Memory B cell (primary cell): ENCODE results near the gene CXCL12.

Experiments
- ATAC-seq: fragments of 150-1000 bp; cut with Tn5 transposase; 2 replicates; pipeline ENCODE4 v1.10.0; 2021; ENCODE audit warnings: low read depth, mild to moderate bottlenecking, moderate library complexity
- DNase-seq, 2 donors: peaks; one replicate each; pipeline ENCODE4 v3.0.0; 2022; ENCODE audit warnings: low spot score in 2 of 2
- H3K27ac Mint-ChIP-seq: one replicate; pipeline ENCODE4 v1.8.0; 2022; ENCODE audit warnings: mild to moderate bottlenecking, moderate library complexity, mixed read lengths
- H3K27me3 Mint-ChIP-seq: one replicate; pipeline ENCODE4 v1.8.0; 2022; ENCODE audit warnings: mixed read lengths
- H3K36me3 Mint-ChIP-seq: one replicate; pipeline ENCODE4 v1.8.0; 2022; ENCODE audit warnings: mild to moderate bottlenecking, mixed read lengths
- H3K4me1 Mint-ChIP-seq: one replicate; pipeline ENCODE4 v1.8.0; 2022; ENCODE audit warnings: mixed read lengths
- H3K4me3 Mint-ChIP-seq: one replicate; pipeline ENCODE4 v1.8.0; 2022; ENCODE audit warnings: mild to moderate bottlenecking, moderate library complexity, mixed read lengths
- H3K9me3 Mint-ChIP-seq: one replicate; pipeline ENCODE4 v1.8.0; 2022; ENCODE audit warnings: mixed read lengths

The CXCL12 gene

DNA sequence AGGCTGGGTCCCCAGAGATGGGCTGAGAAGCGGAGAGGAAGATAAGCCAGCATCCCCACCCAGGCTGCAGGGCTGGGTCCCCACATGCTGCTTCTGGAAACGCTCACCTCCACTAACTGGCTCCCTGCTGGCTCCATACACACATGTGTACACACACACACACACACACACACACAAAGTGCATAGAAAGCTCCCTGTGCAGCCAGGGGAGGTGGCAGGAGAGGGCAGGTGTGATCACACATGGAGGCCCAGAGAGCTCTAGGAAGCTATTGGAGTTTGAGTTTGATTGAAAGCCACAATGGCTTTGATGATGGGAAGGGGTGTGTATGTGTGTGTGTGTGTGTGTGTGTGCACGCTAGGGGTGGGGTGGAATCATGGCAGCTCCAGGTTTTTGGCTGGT lies 29.3 kb downstream of the CXCL12 start:
- Mint-ChIP-seq H3K36me3 (no peaks in the 10 kb centered on the region), H3K4me3 (no peak overlapping the region), H3K27me3 (peaks cover 7% of the 10 kb centered on the region), H3K27ac (no peak overlapping the region), H3K4me1 (no peaks in the 10 kb centered on the region), H3K9me3 (no peaks in the 10 kb centered on the region)
- ATAC-seq (no peak), DNase-seq (no peak)

- no peak overlapping the region for H3K4me3 Mint-ChIP-seq
- peaks cover 3% of the 10 kb centered on the region for H3K9me3 Mint-ChIP-seq
- no peak overlapping the region for H3K27ac Mint-ChIP-seq
Observed at GRCh38 chr10:44354771-44355170, 30.1 kb downstream of the CXCL12 start.

DNA sequence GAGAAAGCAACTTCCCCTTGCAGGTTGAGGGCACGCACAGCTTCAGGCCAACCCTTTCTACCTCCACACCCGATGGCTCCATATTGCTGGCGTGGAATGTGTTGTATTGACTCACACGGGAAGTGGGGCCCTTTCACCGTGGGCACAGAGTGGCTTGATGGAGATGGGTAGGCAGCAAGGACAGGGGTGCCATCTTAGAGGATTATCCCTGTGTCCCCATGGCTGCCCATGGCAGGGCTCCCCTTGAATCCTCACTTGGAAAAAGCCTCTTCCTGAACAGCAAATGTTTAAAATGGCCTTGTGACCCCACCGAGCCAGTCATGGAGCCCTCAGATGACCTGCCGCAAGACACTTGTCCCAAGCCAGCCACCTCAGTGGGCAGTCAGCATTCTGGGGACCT lies 31.2 kb downstream of the CXCL12 start:
- H3K4me1 Mint-ChIP-seq, result no peaks in the 10 kb centered on the region
- H3K36me3 Mint-ChIP-seq, result no peaks in the 10 kb centered on the region
- H3K4me3 Mint-ChIP-seq, result no peak overlapping the region
- no peak for DNase-seq
- no peak overlapping the region for H3K27ac Mint-ChIP-seq
- no peak for ATAC-seq
- peaks cover 7% of the 10 kb centered on the region for H3K27me3 Mint-ChIP-seq
- H3K9me3 Mint-ChIP-seq, result peaks cover 3% of the 10 kb centered on the region

More at GRCh38 chr10:44354771-44355170, 30.1 kb downstream of the CXCL12 start:
- no peaks in the 10 kb centered on the region for H3K4me1 Mint-ChIP-seq
- H3K27me3 Mint-ChIP-seq, result peaks cover 7% of the 10 kb centered on the region
- no peak for ATAC-seq
- no peak for DNase-seq
- no peaks in the 10 kb centered on the region for H3K36me3 Mint-ChIP-seq

GRCh38 chr10:44353128-44353390 lies 31.8 kb downstream of the CXCL12 start:
- Mint-ChIP-seq H3K36me3 (no peaks in the 10 kb centered on the region), H3K9me3 (peaks cover 3% of the 10 kb centered on the region), H3K4me3 (no peak overlapping the region), H3K27ac (no peak overlapping the region), H3K27me3 (peaks cover 3% of the 10 kb centered on the region), H3K4me1 (no peaks in the 10 kb centered on the region)
- ATAC-seq, result no peak
- DNase-seq, result no peak

DNA sequence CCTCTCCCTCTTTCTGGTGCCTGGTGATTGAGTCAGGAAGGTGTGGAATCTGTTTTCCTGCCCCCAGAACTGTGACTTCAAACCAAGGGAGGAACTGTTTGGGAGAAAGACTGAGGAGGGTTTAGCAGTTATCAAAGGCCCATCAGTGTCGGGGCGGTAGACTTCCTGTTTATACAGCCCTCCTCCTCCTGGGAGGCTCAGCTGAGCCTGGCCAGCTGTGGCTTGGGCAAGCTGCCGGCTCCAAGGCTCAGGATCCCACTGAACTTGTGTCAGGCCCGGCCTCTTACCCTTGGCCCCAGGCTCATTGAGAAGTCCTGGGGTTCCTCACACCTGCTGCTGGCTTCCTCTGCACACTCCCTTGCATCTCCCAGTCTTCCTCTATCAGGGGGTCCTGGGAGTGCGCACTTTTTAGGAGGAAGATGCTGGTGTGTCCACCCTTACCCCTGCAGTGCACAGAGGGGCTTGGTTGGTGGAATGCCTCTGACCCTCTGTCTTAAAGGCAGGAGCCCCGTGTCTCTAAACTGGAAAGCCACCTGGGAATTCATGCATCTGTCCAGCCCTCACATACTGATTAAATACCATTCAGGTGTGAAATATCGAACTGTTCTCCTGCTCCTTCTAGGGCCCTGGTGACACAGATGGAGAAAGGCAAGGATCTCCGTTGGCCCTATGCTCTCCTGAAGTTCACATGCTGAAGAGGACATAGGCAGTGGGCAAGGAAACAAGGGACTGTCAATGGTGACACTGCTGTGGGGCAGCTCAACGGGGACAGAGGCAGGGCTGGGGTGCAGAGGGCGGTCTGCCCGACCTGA lies 32.4 kb downstream of the CXCL12 start:
- Mint-ChIP-seq H3K36me3 (no peaks in the 10 kb centered on the region), H3K9me3 (peaks cover 3% of the 10 kb centered on the region), H3K4me1 (no peaks in the 10 kb centered on the region), H3K27ac (no peak overlapping the region), H3K4me3 (no peak overlapping the region), H3K27me3 (peaks cover 2% of the 10 kb centered on the region)
- ATAC-seq (no peak), DNase-seq (no peak)

DNA sequence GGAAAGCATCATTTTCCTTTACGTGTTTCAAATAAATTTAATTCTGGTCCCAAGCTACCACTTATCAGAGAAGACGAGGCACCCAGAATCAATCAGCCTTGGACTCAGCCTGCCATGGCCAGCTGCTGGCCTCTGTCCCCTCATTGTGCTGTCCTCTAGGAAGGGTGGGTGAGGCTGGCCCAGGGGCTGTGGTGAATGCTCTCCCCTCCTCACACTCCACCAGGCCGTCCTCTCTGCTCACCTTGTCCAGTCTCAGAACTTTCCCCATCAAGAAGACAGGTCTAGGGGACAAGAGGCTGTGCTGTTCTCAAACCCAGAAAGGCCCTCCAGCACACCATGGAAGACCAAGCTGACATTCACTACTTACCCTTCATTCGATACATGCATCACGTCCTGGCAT lies 36.4 kb downstream of the CXCL12 start:
- Mint-ChIP-seq H3K36me3 (no peaks in the 10 kb centered on the region), H3K4me1 (no peaks in the 10 kb centered on the region), H3K9me3 (peaks cover 5% of the 10 kb centered on the region), H3K27me3 (peaks cover 4% of the 10 kb centered on the region), H3K4me3 (no peak overlapping the region), H3K27ac (no peak overlapping the region)
- ATAC-seq, result no peak
- no peak for DNase-seq

DNA sequence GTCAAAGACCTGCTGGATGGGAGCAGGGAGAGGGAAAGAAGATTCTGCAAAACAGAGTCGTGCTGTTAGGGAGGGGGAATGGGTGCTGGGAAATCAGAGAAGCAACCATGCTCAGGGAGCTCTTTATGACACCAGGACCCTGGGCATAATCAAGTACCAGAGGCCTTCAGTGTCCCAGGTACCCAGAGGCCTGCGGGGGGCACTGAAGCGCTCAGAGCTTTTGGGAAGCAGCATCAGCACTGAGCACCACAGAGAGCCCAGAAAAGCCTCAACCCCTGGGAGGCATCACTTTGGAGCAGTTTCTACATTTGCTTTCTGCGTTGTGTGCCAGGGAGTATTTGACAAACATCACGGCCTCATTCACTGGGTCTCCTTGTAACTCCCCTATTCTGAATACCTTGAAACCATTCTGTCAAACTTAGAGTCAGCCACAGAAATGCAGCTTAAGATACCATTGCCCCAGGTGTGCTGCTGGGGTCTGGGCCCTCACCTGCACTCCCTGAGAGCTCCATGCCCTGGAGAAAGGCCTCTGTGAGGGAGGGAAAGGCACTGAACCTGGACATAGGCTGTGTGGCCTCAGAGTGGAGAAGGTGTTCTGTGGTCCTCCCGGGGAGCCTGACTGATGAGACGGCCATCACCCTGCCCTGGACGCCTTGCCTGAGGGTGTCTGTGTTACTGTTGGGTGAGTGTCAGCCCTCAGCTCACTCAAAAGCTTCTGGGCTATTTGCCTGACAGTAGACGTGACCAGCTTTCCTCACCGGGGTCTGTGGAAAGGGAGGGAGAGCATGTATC lies 37.1 kb downstream of the CXCL12 start:
- H3K27me3 Mint-ChIP-seq, result peaks cover 4% of the 10 kb centered on the region
- ATAC-seq (no peak), DNase-seq (no peak)
- peaks cover 5% of the 10 kb centered on the region for H3K9me3 Mint-ChIP-seq
- H3K4me3 Mint-ChIP-seq, result no peak overlapping the region
- H3K27ac Mint-ChIP-seq, result no peak overlapping the region
- no peaks in the 10 kb centered on the region for H3K36me3 Mint-ChIP-seq
- H3K4me1 Mint-ChIP-seq, result no peaks in the 10 kb centered on the region

- H3K9me3 Mint-ChIP-seq, result peaks cover 2% of the 10 kb centered on the region
- peaks cover 4% of the 10 kb centered on the region for H3K27me3 Mint-ChIP-seq
- no peak overlapping the region for H3K4me3 Mint-ChIP-seq
- H3K4me1 Mint-ChIP-seq, result no peaks in the 10 kb centered on the region
- H3K36me3 Mint-ChIP-seq, result no peaks in the 10 kb centered on the region
- H3K27ac Mint-ChIP-seq, result no peak overlapping the region
- no peak for ATAC-seq
- DNase-seq, result no peak
Observed at GRCh38 chr10:44344727-44345126, 40.2 kb downstream of the CXCL12 start.

DNA sequence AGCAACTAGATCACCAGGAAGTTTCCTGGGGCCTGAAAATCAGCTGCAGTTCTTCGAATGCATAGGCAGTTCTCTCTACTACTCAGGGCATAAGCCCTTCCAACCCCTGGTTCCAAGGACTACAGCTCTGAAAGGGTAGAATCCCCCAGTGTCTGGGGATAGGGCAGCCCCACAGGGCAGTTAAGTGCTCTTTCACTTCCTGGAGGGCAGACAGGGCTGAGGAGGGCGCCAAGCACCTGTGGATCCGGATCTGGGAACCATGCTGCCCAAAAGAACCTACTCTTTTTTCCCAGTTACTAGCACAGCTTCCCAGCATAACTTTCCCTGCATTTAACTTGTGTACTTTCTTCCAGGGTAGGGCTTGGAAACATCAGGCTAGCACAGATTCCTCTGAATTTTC lies 41.1 kb downstream of the CXCL12 start:
- no peak for DNase-seq
- ATAC-seq, result no peak
- H3K27ac Mint-ChIP-seq, result no peak overlapping the region
- H3K9me3 Mint-ChIP-seq, result peaks cover 4% of the 10 kb centered on the region
- no peaks in the 10 kb centered on the region for H3K4me1 Mint-ChIP-seq
- H3K36me3 Mint-ChIP-seq, result no peaks in the 10 kb centered on the region
- H3K4me3 Mint-ChIP-seq, result no peak overlapping the region
- peaks cover 4% of the 10 kb centered on the region for H3K27me3 Mint-ChIP-seq

DNA sequence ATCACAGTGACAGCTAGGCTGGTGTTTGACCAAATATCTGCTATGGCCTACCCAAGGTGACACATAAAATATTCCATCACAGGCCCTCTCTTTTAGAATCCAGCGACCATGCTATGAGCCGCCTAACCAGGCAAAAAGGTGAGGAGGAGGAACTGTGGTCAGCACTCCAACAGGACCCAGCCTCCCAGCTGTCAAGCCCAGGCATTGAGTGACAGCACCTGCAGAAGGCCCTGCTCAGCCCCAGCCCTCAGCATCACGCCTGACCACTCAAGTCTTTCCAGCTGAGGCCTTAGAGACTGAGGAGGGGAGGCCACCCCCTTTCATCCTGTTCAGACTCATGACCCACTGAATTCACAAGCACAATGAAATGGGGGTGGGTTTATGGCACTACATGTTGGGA lies 43.0 kb downstream of the CXCL12 start:
- Mint-ChIP-seq H3K27ac (no peak overlapping the region), H3K4me1 (no peaks in the 10 kb centered on the region), H3K36me3 (no peaks in the 10 kb centered on the region)

GRCh38 chr10:44340557-44340956 lies 44.3 kb downstream of the CXCL12 start:
- peaks cover 4% of the 10 kb centered on the region for H3K27me3 Mint-ChIP-seq
- H3K27ac Mint-ChIP-seq, result no peak overlapping the region
- H3K4me3 Mint-ChIP-seq, result no peak overlapping the region
- H3K36me3 Mint-ChIP-seq, result no peaks in the 10 kb centered on the region
- H3K4me1 Mint-ChIP-seq, result no peaks in the 10 kb centered on the region
- DNase-seq (no peak), ATAC-seq (no peak)
- H3K9me3 Mint-ChIP-seq, result peaks cover 2% of the 10 kb centered on the region

More for the DNA sequence above, 43.0 kb downstream of the CXCL12 start:
- Mint-ChIP-seq H3K27me3 (peaks cover 4% of the 10 kb centered on the region), H3K4me3 (no peak overlapping the region), H3K9me3 (peaks cover 4% of the 10 kb centered on the region)
- DNase-seq, result no peak
- ATAC-seq, result no peak

DNA sequence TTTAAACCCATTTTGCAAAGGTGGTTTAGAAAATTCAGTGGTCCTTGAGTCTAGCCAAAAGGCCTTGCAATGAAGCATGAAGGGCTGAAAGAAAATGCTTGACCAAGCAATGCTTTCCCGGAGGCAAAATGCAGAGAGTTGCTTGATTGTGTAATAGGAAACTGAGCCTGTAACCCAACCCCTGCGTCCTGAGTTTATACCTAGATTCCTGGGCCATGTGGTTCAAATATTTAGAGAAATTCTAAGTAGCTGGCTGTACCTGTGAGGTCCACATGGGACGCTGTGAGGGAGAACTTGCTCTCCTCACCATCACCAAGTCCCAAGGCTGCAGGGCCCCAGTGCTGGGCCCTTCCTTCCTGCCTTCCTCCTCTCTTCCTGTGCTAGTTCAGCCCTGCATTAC lies 45.7 kb downstream of the CXCL12 start:
- ATAC-seq (no peak), DNase-seq (no peak)
- Mint-ChIP-seq H3K27ac (no peak overlapping the region), H3K27me3 (peaks cover 2% of the 10 kb centered on the region), H3K36me3 (no peaks in the 10 kb centered on the region), H3K4me3 (no peak overlapping the region), H3K9me3 (peaks cover 2% of the 10 kb centered on the region), H3K4me1 (no peaks in the 10 kb centered on the region)

DNA sequence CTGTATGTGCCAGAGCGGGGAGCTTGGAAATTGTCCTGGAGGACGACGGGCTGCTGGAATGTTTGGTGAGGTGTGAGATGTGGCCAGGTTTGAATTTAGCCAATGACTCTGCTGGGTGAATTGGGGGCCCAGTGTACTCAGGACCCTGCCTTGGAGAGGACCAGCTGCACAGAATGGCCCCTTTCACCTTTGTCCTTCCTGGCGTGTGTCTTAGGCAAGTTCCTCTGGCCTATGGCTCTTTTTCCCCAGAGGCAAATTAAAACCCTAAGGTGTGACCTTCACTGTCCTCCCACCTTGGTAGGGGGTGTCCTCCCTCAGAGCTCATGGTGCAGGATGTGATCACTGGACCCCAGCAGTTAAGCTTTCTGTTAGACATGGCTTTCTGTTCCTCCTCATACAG lies 47.8 kb downstream of the CXCL12 start:
- no peak overlapping the region for H3K27ac Mint-ChIP-seq
- no peak overlapping the region for H3K4me3 Mint-ChIP-seq
- ATAC-seq (no peak), DNase-seq (no peak)
- H3K9me3 Mint-ChIP-seq, result peaks cover 2% of the 10 kb centered on the region
- H3K27me3 Mint-ChIP-seq, result no peaks in the 10 kb centered on the region
- H3K36me3 Mint-ChIP-seq, result no peaks in the 10 kb centered on the region
- H3K4me1 Mint-ChIP-seq, result no peaks in the 10 kb centered on the region

GRCh38 chr10:44335330-44336021 lies 49.4 kb downstream of the CXCL12 start:
- H3K4me1 Mint-ChIP-seq, result no peaks in the 10 kb centered on the region
- no peak overlapping the region for H3K27ac Mint-ChIP-seq
- ATAC-seq (no peak), DNase-seq (no peak)
- no peaks in the 10 kb centered on the region for H3K36me3 Mint-ChIP-seq
- H3K9me3 Mint-ChIP-seq, result peaks cover 2% of the 10 kb centered on the region
- H3K27me3 Mint-ChIP-seq, result no peaks in the 10 kb centered on the region
- no peak overlapping the region for H3K4me3 Mint-ChIP-seq
